NT2/D1 (cell line): ENCODE data around the gene ARHGEF10L.

Experiments
- DNase-seq: peaks from one replicate; pipeline ENCODE4 v3.0.0-alpha.2; 2011; ENCODE audit warnings: low read depth, low spot score
- H3K27me3 ChIP-seq: 2 replicates; pipeline ENCODE4 v1.6.0; 2011; ENCODE audit warnings: mild to moderate bottlenecking; ENCODE audit not compliant: insufficient read length, insufficient read depth
- H3K36me3 ChIP-seq: 2 replicates; pipeline ENCODE4 v1.6.1; 2011; ENCODE audit warnings: mild to moderate bottlenecking, low read length, mixed read lengths; ENCODE audit not compliant: insufficient read depth, insufficient read length
- H3K4me1 ChIP-seq: 2 replicates; pipeline ENCODE4 v1.5.1; 2011; ENCODE audit not compliant: insufficient read depth, insufficient read length
- H3K4me3 ChIP-seq: 2 replicates; pipeline ENCODE4 v1.5.1; 2011; ENCODE audit warnings: low read depth; ENCODE audit not compliant: insufficient read length
- H3K9ac ChIP-seq: 2 replicates; pipeline ENCODE4 v1.6.0; 2011; ENCODE audit warnings: low read depth; ENCODE audit not compliant: insufficient read length
- H3K9me3 ChIP-seq: 2 replicates; pipeline ENCODE4 v1.5.1; 2011; ENCODE audit warnings: mild to moderate bottlenecking, low read length; ENCODE audit not compliant: insufficient read depth
- SUZ12 ChIP-seq: IDR thresholded peaks from 2 replicates; pipeline ENCODE4 v1.6.1; 2011; ENCODE audit not compliant: insufficient read length, insufficient read depth; ENCODE audit errors: extremely low read depth
- YY1 ChIP-seq: IDR thresholded peaks from 2 replicates; pipeline ENCODE4 v1.6.1; 2011; ENCODE audit not compliant: insufficient read length, insufficient read depth
- ZNF274 ChIP-seq: IDR thresholded peaks from 2 replicates; pipeline ENCODE4 v1.6.1; 2011; ENCODE audit warnings: mild to moderate bottlenecking, low read depth, low read length

ARHGEF10L gene

DNA sequence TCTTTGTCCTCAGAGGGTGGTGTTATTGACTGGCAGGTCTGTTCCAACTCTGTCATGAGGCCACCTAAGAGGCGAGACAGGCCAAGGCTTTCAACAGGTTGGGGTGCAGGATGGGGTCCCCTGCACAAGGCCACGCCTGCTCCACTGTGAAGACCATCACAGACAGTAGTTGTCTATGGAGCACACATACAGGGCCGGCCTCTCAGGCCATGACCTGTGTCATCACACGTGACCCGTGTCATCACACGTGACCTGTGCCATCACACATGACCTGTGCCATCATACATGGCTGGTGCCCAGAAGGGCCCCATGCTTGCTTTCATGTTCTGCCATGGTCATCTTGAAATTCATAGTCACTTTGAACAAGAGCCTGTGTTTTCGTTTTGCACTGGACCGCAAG is 91.9 kb downstream of the ARHGEF10L start:
- H3K36me3 ChIP-seq: peaks cover 74% of the 10 kb centered on the region
- H3K9ac ChIP-seq: no peak overlapping the region
- DNase-seq: no peak
- no peak for TF ChIP-seq ZNF274
- no peak for TF ChIP-seq SUZ12
- no peak for TF ChIP-seq YY1
- H3K4me3 ChIP-seq: no peak overlapping the region
- H3K27me3 ChIP-seq: no peaks in the 10 kb centered on the region
- no peaks in the 10 kb centered on the region for H3K9me3 ChIP-seq
- peaks cover 4% of the 10 kb centered on the region for H3K4me1 ChIP-seq

DNA sequence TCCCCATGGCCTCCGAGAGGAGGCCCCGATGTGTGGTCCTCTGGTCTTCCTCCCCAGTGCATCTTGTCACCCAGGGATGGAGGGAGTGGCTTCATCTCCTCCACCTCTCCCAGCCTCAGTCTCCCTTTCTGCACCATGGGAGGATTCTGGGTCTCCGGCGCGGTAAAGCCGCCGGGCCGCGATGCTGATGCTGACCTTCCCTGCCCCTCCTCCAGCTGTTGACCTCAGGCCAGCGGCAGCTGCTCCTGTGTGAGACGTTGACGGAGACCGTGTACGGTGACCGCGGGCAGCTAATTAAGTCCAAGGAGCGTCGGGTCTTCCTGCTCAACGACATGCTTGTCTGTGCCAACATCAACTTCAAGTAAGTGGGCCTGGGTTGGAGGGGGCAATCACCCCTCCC is 92.6 kb downstream of the ARHGEF10L start:
- Histone ChIP-seq H3K9me3 (no peaks in the 10 kb centered on the region), H3K36me3 (peaks cover 75% of the 10 kb centered on the region), H3K4me1 (peaks cover 4% of the 10 kb centered on the region), H3K27me3 (no peaks in the 10 kb centered on the region), H3K4me3 (no peak overlapping the region), H3K9ac (no peak overlapping the region)
- no peak for TF ChIP-seq YY1
- TF ChIP-seq SUZ12: no peak
- no peak for TF ChIP-seq ZNF274
- DNase-seq: no peak

GRCh38 chr1:17632541-17633184 is 93.2 kb downstream of the ARHGEF10L start:
- H3K27me3 ChIP-seq: no peaks in the 10 kb centered on the region
- H3K36me3 ChIP-seq: peaks cover 73% of the 10 kb centered on the region
- H3K9ac ChIP-seq: no peak overlapping the region
- H3K4me3 ChIP-seq: no peak overlapping the region
- H3K9me3 ChIP-seq: no peaks in the 10 kb centered on the region
- DNase-seq: no peak
- peaks cover 4% of the 10 kb centered on the region for H3K4me1 ChIP-seq
- TF ChIP-seq ZNF274 (no peak), YY1 (no peak), SUZ12 (no peak)

- Histone ChIP-seq H3K4me3 (no peak overlapping the region), H3K9me3 (no peaks in the 10 kb centered on the region), H3K9ac (no peak overlapping the region), H3K27me3 (no peaks in the 10 kb centered on the region), H3K4me1 (peaks cover 4% of the 10 kb centered on the region), H3K36me3 (peaks cover 76% of the 10 kb centered on the region)
- no peak for DNase-seq
- TF ChIP-seq YY1: no peak
- TF ChIP-seq ZNF274: no peak
- TF ChIP-seq SUZ12: no peak
Observed at GRCh38 chr1:17633654-17634053, 94.2 kb downstream of the ARHGEF10L start.

DNA sequence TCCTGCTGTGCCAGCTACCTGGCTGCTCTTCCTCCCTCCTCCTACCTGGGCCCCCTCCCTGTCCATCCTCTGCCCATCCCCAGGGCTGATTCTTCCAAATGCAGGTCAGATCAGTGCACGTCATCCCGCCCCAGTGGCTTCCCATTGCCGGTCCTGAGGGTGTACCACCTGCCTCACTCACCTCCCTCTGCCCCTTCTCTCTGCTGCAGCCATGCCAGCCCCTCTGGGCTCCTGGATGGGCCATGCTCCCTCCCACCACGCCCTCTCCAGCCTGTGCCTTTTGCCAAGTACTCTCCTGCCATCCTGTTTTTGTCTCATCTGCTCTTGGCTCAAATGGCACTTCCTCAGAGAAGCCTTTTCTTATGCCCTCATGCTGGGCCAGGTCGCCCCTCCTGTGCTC is 95.8 kb downstream of the ARHGEF10L start:
- TF ChIP-seq ZNF274 (no peak), SUZ12 (no peak), YY1 (no peak)
- DNase-seq: no peak
- Histone ChIP-seq H3K36me3 (peaks cover 84% of the 10 kb centered on the region), H3K9ac (peak overlapping the region; percentile 21), H3K9me3 (no peaks in the 10 kb centered on the region), H3K4me1 (no peaks in the 10 kb centered on the region), H3K4me3 (no peak overlapping the region), H3K27me3 (no peaks in the 10 kb centered on the region)

GRCh38 chr1:17635811-17636210 is 96.3 kb downstream of the ARHGEF10L start:
- DNase-seq: no peak
- Histone ChIP-seq H3K9me3 (no peaks in the 10 kb centered on the region), H3K9ac (no peak overlapping the region), H3K27me3 (no peaks in the 10 kb centered on the region), H3K4me1 (no peaks in the 10 kb centered on the region), H3K36me3 (peaks cover 81% of the 10 kb centered on the region), H3K4me3 (no peak overlapping the region)
- TF ChIP-seq YY1 (no peak), SUZ12 (no peak), ZNF274 (no peak)

DNA sequence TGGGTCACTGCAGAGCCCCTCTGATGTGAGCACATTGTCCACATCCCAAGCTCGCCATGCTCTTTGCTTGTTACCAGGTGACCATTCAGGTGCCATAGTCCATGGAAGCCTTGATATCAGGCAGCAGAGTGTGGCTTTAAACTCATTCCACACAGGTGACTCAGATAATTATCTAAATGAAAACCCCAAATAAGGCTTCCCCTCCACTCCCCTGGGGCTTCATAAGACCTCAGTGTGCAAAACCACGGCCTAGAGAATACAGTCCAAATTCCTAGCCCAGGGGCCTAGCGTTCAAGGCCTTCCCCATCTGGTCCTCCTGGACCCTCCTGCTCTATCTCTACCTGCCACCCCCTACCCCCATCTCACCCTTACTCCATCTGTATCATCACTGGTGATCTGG is 97.1 kb downstream of the ARHGEF10L start:
- peaks cover 76% of the 10 kb centered on the region for H3K36me3 ChIP-seq
- no peaks in the 10 kb centered on the region for H3K4me1 ChIP-seq
- H3K9ac ChIP-seq: no peak overlapping the region
- DNase-seq: no peak
- H3K9me3 ChIP-seq: no peaks in the 10 kb centered on the region
- no peak for TF ChIP-seq YY1
- no peak for TF ChIP-seq ZNF274
- no peak for TF ChIP-seq SUZ12
- H3K4me3 ChIP-seq: no peak overlapping the region
- no peaks in the 10 kb centered on the region for H3K27me3 ChIP-seq

DNA sequence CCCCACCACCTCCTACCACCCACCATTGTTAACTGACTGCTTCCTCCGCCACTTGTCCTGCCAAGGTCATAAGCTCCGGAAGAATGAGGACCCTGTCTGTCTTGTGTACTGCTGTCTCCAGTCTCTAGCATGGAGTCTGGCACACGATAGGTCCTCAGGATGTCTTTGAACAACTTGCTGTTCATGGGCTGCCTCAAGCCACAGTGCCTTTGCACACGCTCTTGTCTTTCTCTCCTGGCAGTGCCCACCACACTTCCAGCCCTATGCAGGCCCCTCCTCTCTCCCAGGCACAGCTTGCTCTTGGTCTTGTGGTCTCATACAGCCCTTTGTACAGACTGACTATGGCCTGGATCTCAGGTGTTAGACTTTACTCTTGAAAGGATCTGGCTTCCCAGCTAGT is 97.6 kb downstream of the ARHGEF10L start:
- H3K4me3 ChIP-seq: no peak overlapping the region
- no peak for DNase-seq
- TF ChIP-seq YY1: no peak
- no peak for TF ChIP-seq ZNF274
- TF ChIP-seq SUZ12: no peak
- peaks cover 72% of the 10 kb centered on the region for H3K36me3 ChIP-seq
- no peaks in the 10 kb centered on the region for H3K4me1 ChIP-seq
- no peaks in the 10 kb centered on the region for H3K27me3 ChIP-seq
- H3K9ac ChIP-seq: no peak overlapping the region
- H3K9me3 ChIP-seq: no peaks in the 10 kb centered on the region
